Lower lobe of right lung (tissue), 2 donors: Measurements from ENCODE around the gene PAK1. TPM values are rescaled to one million over a fixed set of nuclear protein-coding genes. Genes with fewer than 3 reads are reported as not detected.
"Not testable (repeated sequence)": the region's sequence is repeated elsewhere in the genome, so short reads cannot be mapped to it uniquely, and the experiment has no call there.

Source experiments
- ATAC-seq, 2 donors: fragments of 200-7000 bp; cut with Tn5 transposase; one replicate each; pipeline ENCODE4 v1.9.1; 2020 to 2022; ENCODE audit warnings: mild to moderate bottlenecking in 2 of 2, moderate library complexity in 2 of 2
- DNase-seq: peaks from one replicate; pipeline ENCODE4 v3.0.0-alpha.2; 2020
- H3K27ac ChIP-seq: fragments of 200-600 bp; one replicate; pipeline ENCODE4 v1.8.0; 2022
- H3K27me3 ChIP-seq: fragments of 200-600 bp; one replicate; pipeline ENCODE4 v1.8.0; 2022; ENCODE audit warnings: low read depth
- H3K36me3 ChIP-seq: fragments of 200-600 bp; one replicate; pipeline ENCODE4 v1.8.0; 2022; ENCODE audit warnings: mild to moderate bottlenecking
- H3K4me1 ChIP-seq: fragments of 200-600 bp; one replicate; pipeline ENCODE4 v1.8.0; 2022
- H3K4me3 ChIP-seq: fragments of 200-600 bp; one replicate; pipeline ENCODE4 v1.8.0; 2022; ENCODE audit warnings: mild to moderate bottlenecking
- H3K9me3 ChIP-seq: fragments of 200-600 bp; one replicate; pipeline ENCODE4 v1.8.0; 2022
- CTCF ChIP-seq: fragments of 200-600 bp; IDR thresholded peaks from one replicate; pipeline ENCODE4 v1.8.0; 2022; ENCODE audit warnings: antibody characterized with exemption, mild to moderate bottlenecking
- intact Hi-C: fragments of 100-400 bp; cut with DNase I; formaldehyde crosslinking; loops from one replicate; pipeline ENCODE4 v1.11.0; 2022
- total RNA-seq: library from RNA; stranded (reverse); fragmentation: NEBNext Ultra II Directional; extraction: Animal tissue kit (Norgen Biotek cat#: 25700); gene quantifications from one replicate; pipeline ENCODE4 v1.2.1, GENCODE V29; 2021
- donor health status: DM: no; HTN: yes; CAD: no; lungs with severe emphysema.

PAK1 gene
- total RNA-seq, 1 donor from 2014 or later = 40.6 TPM

- DNase-seq (no peak), ATAC-seq (no peak)
- H3K36me3 ChIP-seq = no peaks in the 10 kb centered on the region
- no peak overlapping the region for H3K27ac ChIP-seq
- no peak for TF ChIP-seq CTCF
- H3K4me3 ChIP-seq = no peak overlapping the region
- no peaks in the 10 kb centered on the region for H3K27me3 ChIP-seq
- no peaks in the 10 kb centered on the region for H3K9me3 ChIP-seq
- H3K4me1 ChIP-seq = peaks cover 4% of the 10 kb centered on the region
- intact Hi-C loops = no loop called here
Observed at GRCh38 chr11:77501758-77502157, 27.9 kb upstream of the PAK1 start.

- DNase-seq (no peak), ATAC-seq (no peak)
- Histone ChIP-seq H3K4me3 (no peak overlapping the region), H3K36me3 (no peaks in the 10 kb centered on the region), H3K4me1 (peaks cover 1% of the 10 kb centered on the region), H3K9me3 (no peaks in the 10 kb centered on the region), H3K27ac (no peak overlapping the region), H3K27me3 (no peaks in the 10 kb centered on the region)
- no peak for TF ChIP-seq CTCF
- intact Hi-C loops = no loop called here
Observed at GRCh38 chr11:77497368-77497767, 23.5 kb upstream of the PAK1 start.

GRCh38 chr11:77495526-77495925, 21.6 kb upstream of the PAK1 start:
- no peak overlapping the region for H3K4me3 ChIP-seq
- H3K4me1 ChIP-seq = no peaks in the 10 kb centered on the region
- no peak overlapping the region for H3K27ac ChIP-seq
- TF ChIP-seq CTCF = no peak
- ATAC-seq = no peak
- no peaks in the 10 kb centered on the region for H3K36me3 ChIP-seq
- H3K9me3 ChIP-seq = no peaks in the 10 kb centered on the region
- DNase-seq = no peak
- intact Hi-C loops = no loop called here
- no peaks in the 10 kb centered on the region for H3K27me3 ChIP-seq

GRCh38 chr11:77490035-77490434, 16.1 kb upstream of the PAK1 start:
- H3K27me3 ChIP-seq, intact Hi-C loops, H3K36me3 ChIP-seq, H3K27ac ChIP-seq, DNase-seq, H3K4me3 ChIP-seq, ATAC-seq, H3K9me3 ChIP-seq, H3K4me1 ChIP-seq: not testable (repeated sequence)

GRCh38 chr11:77487790-77488189, 13.9 kb upstream of the PAK1 start:
- Histone ChIP-seq H3K27me3 (no peaks in the 10 kb centered on the region), H3K4me1 (no peaks in the 10 kb centered on the region), H3K4me3 (no peak overlapping the region), H3K9me3 (no peaks in the 10 kb centered on the region), H3K36me3 (no peaks in the 10 kb centered on the region), H3K27ac (no peak overlapping the region)
- DNase-seq (no peak), ATAC-seq (no peak)
- intact Hi-C loops = no loop called here
- no peak for TF ChIP-seq CTCF

GRCh38 chr11:77479746-77480352, 6.0 kb upstream of the PAK1 start:
- DNase-seq (no peak), ATAC-seq (no peak)
- Histone ChIP-seq H3K27me3 (no peaks in the 10 kb centered on the region), H3K36me3 (no peaks in the 10 kb centered on the region), H3K4me3 (no peak overlapping the region), H3K4me1 (no peaks in the 10 kb centered on the region), H3K27ac (no peak overlapping the region), H3K9me3 (no peaks in the 10 kb centered on the region)
- no peak for TF ChIP-seq CTCF
- intact Hi-C loops = no loop called here
